Hypothalamus (tissue), 51 donors: ENCODE measurements around the gene LILRB1.
"Not testable (repeated sequence)": the region's sequence is repeated elsewhere in the genome, so short reads cannot be mapped to it uniquely, and the experiment has no call there.

Experiments
- DNase-seq, 51 donors: peaks; one replicate each; lab custom pipeline; 2025; lab: John Stamatoyannopoulos, UW

The LILRB1 gene

DNA sequence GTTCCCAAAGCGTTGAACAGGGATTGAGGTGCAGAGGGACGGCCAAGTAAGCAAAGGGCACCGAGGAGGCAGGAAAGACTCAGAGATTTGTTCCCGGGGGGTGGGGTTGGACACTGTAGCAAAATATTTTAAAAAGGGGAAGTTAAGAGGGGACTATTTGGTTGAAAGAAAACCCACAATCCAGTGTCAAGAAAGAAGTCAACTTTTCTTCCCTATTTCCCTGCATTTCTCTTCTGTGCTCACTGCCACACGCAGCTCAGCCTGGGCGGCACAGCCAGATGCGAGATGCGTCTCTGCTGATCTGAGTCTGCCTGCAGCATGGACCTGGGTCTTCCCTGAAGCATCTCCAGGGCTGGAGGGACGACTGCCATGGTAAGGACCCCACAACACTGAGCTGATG, at the start of gene LILRB1:
Gene LILRB1, plus strand, starts transcription at position 223 of the 400 bp plus-strand sequence. CDS start 590 bp downstream, outside the sequence.
- DNase-seq: peak in 2 of 51 donors; percentile 3 to 11

DNA sequence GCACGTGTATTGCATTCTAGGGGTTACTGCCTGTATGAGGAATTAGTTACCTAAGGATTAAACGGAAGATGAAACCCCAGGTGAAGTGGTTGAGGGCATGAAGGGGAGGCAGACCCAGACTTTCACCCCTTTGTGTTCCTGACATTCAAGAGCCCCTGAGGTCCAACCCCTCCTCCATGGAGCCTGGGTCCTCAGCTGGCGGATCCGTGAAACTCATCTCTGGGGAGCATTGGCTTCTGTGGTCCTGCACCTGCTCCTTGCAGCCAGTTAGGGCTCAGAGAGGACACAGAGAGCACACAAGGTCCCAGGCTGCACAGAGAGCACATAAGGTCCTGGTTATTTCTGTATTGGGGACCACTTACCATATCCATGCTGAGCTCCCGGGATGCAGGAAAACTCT, 43.9 kb upstream of the LILRB1 start:
- no peak for DNase-seq

DNA sequence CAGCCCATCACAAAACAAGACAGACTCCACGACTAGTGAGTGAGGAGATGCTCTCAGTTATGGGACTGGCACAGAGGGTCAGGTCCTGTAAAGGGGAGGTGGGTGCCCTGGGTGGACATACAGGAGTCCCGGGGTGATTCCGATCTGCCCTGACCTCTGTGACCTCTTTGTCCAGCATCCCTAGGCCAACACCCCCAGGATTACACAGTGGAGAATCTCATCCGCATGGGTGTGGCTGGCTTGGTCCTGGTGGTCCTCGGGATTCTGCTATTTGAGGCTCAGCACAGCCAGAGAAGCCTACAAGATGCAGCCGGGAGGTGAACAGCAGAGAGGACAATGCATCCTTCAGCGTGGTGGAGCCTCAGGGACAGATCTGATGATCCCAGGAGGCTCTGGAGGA, 43.3 kb upstream of the LILRB1 start:
- no peak for DNase-seq

DNA sequence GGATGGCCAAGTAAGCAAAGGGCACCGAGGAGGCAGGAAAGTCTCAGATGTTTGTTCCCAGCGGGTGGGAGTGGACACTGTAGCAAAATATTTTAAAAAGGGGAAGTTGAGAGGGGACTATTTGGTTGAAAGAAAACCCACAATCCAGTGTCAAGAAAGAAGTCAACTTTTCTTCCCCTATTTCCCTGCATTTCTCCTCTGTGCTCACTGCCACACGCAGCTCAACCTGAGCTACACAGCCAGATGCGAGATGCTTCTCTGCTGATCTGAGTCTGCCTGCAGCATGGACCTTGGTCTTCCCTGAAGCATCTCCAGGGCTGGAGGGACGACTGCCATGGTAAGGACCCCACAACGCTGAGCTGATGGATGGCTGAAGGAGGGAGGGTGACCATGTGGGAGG, 36.8 kb upstream of the LILRB1 start, which contains the start of gene LILRA1:
Gene LILRA1, plus strand, starts transcription at position 188 of the 400 bp plus-strand sequence. CDS start 613 bp downstream, outside the sequence.
- DNase-seq: not testable (repeated sequence)

DNA sequence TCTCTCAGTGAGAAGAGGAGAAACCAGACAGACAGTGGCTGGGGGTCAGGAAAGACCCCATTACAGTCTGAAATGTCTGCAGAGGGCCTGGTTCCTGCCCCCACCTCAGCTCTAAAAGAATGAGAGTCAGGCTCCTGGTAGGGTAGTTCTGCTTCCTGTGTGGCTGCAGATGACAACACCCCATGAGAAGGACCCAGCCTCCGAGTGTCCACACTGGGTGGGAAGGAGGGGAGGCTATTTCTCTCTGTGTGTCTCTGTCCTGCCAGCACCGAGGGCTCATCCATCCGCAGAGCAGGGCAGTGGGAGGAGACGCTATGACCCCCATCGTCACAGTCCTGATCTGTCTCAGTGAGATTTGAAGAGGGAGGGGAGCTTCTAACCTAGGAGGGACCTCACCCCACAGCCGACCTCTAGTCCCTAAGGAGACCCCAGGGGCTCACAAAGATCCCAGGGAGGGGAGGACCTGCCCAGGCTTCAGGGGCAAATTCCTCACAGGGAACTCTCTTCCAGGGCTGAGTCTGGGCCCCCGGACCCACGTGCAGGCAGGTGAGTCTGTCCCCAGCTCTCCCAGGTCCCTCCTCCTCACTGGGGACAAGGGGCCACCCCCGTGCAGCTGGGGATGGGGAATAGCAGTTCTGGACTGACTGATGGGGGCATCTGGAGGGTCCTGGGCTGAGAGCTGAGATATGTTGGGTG, 36.2 kb upstream of the LILRB1 start:
- DNase-seq: not testable (repeated sequence)

DNA sequence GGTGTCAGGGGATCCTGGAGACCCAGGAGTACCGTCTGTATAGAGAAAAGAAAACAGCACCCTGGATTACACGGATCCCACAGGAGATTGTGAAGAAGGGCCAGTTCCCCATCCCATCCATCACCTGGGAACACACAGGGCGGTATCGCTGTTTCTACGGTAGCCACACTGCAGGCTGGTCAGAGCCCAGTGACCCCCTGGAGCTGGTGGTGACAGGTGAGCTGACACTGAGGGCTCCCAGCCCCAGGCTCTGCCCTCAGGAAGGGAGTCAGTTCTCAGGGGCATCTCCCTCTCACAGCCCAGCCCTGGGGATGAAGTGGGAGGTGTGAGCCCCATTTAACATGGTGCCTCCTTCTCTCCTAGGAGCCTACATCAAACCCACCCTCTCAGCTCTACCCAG, 35.5 kb upstream of the LILRB1 start:
- DNase-seq: no peak

DNA sequence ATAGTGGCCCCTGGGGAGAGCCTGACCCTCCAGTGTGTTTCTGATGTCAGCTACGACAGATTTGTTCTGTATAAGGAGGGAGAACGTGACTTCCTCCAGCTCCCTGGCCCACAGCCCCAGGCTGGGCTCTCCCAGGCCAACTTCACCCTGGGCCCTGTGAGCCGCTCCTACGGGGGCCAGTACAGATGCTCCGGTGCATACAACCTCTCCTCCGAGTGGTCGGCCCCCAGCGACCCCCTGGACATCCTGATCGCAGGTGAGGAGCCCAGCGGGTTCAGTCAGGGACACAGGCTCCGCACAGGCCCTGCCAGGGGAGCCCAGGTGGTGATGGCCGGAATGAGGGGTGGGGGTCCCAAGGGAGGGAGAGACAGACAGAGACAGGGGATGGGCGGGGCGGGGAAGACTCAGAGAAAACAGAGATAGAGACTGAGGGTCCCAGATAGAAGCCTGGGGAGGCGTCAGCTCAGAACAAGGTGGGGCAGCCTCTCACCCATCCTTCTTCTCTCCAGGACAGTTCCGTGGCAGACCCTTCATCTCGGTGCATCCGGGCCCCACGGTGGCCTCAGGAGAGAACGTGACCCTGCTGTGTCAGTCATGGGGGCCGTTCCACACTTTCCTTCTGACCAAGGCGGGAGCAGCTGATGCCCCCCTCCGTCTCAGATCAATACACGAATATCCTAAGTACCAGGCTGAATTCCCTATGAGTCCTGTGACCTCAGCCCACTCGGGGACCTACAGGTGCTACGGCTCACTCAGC, 34.4 kb upstream of the LILRB1 start:
- not testable (repeated sequence) for DNase-seq

DNA sequence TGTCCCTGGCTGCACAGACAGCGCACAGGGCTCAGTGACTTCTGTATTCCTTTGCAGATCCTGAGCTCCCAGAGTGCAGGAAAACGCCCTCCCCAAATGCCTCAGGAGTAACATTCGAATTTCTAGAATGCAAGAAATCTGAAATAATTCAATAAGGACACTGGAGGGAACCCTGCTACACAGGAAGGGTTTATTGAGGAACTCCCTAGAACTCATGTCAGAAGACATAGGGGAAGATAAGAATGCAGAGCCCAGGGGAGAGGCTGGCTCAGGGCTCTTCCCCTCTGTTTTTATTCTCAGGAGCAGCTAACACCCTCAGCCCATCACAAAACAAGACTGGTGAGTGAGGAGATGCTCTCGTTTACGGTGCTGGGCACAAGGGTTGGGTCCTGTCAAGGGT, 30.1 kb upstream of the LILRB1 start:
- DNase-seq: no peak

DNA sequence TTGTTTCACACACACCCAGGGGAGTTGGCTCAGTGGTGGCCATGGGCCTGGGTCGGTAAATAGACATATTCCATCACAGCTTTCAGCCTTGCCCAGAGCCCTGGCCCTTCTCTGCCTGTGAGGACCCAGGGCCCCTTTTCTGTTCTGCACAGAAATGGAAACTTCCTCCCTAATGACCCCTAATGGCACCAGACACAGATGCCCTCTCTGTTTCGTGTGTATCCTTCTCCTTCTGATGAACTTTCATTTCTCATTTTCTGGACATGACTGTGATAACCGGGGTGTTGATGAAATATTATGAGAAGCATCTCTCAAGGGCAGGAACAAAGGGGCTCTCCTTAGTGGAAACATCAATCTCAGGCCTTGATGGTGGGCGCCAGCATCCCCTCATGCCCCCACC, 24.1 kb upstream of the LILRB1 start:
- DNase-seq: no peak

DNA sequence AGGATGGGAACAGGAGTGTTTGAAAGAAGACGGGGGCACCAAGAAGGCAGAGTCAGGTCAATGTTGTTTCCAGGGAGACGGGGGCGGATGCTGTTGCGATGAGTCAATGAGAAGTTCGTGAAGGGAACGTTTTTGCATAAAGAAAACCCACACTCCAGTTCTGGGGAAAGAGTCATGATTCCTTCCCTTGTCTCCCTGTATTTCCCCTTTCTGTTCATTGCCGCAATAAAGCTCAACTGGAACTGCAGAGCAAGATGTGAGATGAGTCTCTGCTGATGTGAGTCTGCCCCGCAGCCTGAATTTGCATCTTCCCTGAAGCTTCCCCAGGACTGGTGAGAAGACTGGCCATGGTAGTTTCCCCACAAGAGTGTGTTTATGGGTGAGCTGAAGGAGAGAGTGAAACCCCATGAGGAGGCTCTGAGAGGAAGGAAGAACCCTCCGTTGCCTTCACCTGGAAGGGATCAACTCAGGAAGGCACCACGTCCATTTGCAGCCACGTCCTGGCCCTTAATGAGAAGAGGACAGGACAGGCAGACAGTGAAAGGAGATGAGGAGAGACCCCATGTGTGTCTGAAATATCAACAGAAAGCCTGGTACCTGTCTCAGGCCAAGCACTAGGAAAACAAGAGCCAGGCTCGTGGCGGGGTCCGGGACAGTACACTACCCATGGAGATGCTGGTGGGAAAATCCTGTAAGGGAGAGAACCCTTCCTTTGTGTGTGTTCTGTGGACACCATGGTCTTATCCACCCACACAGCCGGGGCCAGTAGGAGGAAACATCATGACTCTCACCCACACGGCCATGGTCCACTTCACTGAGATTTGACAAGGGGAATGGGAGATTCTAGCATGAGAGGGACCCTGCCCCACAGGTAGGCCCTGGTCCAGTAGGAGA, 23.1 kb upstream of the LILRB1 start:
- peak in 1 of 51 donors; percentile 51 for DNase-seq

DNA sequence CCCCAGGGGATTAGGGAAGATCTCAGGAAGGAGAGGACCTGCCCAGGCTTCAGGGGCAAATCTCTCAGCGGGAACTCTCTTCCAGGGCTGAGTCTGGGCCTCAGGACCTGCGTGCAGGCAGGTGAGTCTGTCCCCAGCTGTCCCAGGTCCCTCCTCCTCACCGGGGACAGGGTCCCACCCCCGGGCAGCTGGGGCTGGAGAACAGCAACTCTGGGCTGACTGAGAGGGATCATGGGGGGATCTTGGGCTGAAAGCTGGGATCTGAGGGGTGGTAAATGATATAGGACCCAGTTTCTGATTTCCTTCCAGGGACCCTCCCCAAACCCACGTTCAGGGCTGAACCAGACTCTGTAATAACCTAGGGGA, 22.5 kb upstream of the LILRB1 start:
- DNase-seq: no peak

DNA sequence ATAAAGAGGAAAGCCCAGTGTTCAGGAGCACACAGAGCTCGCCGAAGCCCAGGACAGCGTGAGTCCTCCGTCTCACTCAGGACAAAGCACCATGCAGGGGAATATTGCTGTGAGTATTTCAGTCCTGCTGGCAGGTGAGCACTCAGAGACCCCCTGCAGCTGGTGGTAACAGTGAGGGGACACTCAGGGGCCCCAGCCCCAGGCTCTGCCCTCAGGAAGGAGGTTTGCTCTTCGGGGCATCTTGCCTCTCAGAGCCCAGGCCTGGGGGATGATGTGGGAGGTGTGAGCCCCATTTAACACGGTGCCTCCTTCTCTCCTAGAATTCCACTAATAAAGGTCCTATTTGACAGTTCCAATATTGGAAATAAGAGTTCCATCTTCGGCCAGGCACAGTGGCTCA, 22.1 kb upstream of the LILRB1 start:
- no peak for DNase-seq

DNA sequence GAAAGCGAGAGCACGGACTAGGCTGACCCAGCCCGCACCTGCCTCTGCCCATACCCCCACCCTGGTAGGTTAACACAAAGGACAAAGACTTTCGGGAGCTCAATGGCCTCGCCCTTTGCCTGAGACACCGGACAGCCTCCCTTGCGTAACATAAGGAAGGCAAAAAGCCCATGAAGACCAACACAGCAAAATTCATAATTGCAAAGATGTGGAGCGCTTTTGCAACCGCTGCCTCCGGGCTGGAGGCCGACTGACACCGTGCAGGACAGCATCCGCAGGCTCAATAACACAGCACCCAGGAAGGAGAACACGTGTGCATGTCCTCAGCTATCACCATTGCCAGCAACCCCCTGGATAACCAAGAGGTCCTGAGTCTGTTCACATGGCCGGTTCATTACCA, 21.5 kb upstream of the LILRB1 start:
- no peak for DNase-seq

DNA sequence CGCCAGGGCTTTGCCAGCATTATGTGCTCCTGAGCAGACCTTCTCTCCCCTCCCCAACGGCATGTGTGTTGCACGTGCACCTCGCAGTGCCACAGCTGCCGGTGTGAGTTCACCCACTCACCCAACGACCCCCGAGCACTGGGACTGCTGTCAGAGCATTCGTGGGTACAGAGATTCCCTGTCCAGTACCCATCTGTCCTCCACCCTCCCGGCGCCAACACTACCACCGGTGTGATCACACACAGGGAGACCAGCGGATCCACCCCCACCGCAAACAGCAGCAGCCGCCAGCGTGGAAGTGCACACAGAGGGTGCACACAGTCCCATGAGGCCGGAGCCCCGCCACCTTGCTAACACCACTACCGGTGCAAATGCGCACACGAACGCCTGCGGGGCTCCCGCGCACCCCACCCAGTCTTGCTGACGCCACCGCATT, 20.9 kb upstream of the LILRB1 start:
- no peak for DNase-seq

DNA sequence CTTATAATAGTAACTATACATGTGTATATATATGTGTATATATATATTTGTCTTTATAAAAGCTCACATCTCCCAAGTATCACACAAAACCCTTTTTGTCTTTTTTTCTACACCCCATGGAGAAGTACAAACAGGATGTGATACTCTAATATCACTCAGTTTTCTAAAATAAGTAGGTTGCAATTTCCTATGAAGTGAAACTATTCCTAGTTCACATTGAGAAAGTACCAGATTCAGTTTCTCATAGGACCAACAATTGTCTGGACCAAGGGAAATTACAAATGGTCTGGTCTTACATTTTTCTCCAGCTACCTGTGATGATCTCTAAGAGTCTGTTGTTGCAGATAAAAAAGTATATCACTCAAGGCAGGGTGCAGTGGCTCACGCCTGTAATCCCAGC, 17.9 kb upstream of the LILRB1 start:
- DNase-seq: no peak

DNA sequence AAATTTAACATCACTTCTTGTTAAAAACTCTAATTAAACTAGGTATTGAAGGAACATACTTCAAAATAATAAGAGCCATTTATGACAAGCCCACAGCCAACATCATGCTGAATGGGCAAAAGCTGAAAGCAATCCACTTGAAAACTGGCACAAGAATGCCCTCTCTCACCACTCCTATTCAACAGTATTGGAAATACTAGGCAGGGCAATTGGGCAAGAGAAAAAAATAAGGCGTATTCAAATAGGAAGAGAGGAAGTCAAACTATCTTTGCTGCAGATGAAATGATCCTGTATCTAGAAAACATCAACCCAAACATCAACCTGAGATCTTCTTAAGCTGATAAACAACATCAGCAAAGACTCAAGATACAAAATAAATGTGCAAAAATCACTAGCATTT, 15.6 kb upstream of the LILRB1 start:
- DNase-seq: no peak

DNA sequence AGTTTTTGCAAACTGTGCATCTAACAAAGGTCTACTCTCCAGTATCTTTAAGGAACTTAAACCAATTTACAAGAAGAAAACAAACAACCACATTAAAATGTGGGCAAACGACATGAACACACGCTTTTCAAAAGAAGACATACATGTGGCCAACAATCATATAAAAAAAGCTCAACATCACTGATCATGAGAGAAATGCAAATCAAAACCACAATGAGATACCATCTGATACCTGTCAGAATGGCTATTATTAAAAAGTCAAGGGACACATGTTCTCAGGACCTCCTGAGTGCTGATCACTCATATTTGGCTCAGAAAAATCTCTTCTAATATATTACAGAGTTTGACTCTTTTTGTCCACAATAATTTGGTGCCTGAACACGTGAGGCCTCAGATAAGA, 14.2 kb upstream of the LILRB1 start:
- no peak for DNase-seq

DNA sequence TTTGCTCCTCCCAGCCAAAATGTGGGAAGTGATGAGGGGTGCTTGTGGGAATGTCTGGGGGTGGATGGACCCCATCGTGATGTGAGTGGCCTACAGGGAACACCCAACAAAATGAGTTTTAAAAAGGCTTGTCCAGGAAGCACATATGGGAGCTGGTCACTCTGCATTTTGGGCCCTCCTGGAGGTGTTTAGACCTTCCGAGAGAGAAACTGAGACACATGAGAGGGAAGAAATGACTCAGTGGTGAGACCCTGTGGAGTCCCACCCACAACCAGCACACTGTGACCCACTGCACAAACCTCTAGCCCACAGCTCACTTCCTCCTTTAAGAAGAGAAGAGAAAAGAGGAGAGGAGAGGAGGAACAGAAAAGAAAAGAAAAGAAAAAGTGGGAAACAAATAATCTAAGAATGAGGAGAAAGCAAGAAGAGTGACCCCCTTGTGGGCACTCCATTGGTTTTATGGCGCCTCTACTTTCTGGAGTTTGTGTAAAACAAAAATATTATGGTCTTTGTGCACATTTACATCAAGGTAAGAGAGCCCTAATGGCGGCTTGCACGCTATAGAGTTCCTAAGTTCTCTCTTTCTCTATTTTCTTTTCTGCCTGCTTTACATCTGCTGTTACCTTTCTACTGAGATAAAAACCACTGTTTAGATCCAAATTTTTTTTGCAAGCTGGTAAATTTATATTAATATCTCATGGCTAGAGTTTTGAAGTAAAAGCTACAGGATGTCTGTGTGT, 13.3 kb upstream of the LILRB1 start:
- no peak for DNase-seq

DNA sequence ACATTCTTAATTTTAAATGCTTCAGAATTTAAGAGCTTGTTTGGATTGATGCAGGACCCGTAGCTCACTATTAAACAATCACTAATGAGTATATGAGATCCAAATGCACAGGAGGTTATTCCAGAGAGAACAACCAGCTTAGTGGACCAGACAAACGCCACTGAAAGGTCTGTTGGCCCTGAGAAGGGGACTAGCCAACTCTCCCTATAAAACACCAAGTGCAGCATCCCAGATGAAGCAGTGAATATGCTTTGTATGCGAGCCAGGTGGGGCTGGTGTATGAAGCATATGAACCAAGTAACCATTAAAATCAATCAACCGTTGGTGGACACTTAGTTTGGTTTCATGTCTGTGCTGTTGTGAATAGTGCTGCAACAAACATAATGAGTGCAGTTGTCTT, 9.8 kb upstream of the LILRB1 start:
- DNase-seq: no peak

DNA sequence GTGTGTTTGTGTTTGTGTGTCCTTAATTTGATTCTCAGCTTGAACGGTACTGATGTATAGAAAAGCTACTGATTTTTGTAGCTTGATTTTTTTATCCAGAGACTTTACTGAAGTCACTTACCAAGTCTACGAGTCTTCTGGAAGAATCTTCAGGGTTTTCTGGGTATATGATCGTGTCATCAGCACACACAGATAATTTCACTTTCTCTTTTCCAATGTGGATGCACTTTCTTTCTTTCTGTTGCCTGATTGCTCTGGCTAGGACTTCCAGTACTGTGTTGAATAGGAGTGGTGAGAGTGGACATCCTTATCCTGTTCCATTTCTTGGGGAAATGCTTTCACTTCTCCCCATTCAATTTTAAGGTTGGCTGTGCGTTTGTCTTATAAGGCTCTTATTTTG, 7.9 kb upstream of the LILRB1 start:
- no peak for DNase-seq
